ENCODE results near the gene CYSTM1.
"Not testable (repeated sequence)": the region's sequence is repeated elsewhere in the genome, so short reads cannot be mapped to it uniquely, and the experiment has no call there.

GRCh38 chr5:140198915-140199314 is 23.9 kb downstream of the CYSTM1 start:
- not testable (repeated sequence) for TF ChIP-seq POLR2A, CTCF (IDR thresholded peaks at IDR 0.05)

Data from body of pancreas (tissue), 4 donors.